GM19397 (cell line): ENCODE measurements around the gene TTK.
"Not testable (repeated sequence)": the region's sequence is repeated elsewhere in the genome, so short reads cannot be mapped to it uniquely, and the experiment has no call there.

ENCODE experiments used
- ATAC-seq: cut with Tn5 transposase; IDR thresholded peaks from one replicate; pipeline ENCODE4 v1.9.1; 2021; ENCODE audit warnings: mild to moderate bottlenecking, moderate library complexity; ENCODE audit not compliant: unreplicated experiment

TTK gene

DNA sequence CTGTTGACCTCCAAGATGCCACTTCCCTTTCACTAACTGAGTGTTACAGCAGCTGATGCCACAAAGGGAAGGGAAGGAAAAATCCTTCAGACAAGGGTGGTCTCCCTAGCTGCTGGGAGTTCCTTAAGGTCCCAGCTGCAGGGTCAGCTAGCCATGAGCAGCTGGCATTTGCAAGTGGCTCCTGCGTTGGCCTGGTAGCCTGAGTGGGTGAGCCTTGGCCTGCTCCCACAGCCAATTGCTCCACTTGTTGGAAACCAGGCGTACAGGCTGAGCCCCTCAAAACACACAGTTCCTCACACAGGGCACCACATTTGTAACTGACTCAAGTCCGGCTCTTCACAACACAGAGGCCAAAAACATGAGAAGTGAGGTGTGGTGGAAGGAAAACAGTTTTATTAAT is 16.7 kb downstream of the TTK start:
- ATAC-seq, result no peak

DNA sequence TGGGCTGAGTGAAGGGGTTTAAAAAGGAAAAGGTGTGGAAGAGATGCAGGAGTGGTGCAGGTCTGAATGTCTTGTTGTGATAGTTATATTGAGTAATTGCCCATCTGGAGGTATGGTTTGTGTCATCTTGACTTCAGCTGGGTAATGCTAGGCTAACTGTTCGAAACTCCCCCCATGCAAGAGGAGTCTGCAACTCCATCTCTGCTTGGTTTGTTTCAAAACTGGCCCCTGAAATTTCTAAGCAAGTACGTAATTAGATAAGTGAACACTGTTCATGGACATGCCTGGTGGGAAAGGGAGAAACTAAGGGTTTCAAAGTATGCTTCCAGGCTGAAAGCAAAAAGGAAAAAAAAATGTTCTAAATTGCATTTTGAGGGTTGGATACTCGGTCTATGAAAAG is 17.1 kb downstream of the TTK start:
- no peak for ATAC-seq

GRCh38 chr6:80022803-80023202 is 18.4 kb downstream of the TTK start:
- ATAC-seq, result no peak

- no peak for ATAC-seq
Measured at GRCh38 chr6:80028589-80028988, 24.1 kb downstream of the TTK start.

DNA sequence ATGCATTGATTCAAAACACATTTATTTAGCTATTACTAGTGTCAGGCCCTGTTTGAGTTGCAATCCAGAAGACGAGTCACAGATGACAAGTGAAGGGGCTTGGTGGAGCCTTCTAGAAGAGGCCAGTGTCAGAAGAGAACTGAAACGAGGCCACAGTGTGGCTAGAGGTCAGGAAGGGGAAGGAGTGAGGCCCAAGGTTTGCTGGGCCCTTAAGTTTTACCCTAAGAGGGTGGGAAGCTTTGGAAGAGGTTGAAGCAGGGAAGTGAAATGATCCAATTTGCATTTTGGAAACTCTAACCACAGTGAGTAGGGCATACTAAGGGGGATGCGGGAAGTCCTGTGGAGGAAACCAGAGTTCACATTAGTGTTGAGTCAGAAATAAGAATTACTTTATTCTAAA is 25.0 kb downstream of the TTK start:
- ATAC-seq, result no peak

- not testable (repeated sequence) for ATAC-seq
Measured at GRCh38 chr6:80048220-80048619, 43.8 kb downstream of the TTK start.

GRCh38 chr6:80060774-80061173 is 56.3 kb downstream of the TTK start:
- no peak for ATAC-seq

GRCh38 chr6:80068146-80068545 is 63.7 kb downstream of the TTK start:
- not testable (repeated sequence) for ATAC-seq

- ATAC-seq, result not testable (repeated sequence)
Measured at GRCh38 chr6:80070431-80070830, 66.0 kb downstream of the TTK start.

GRCh38 chr6:80077067-80077466 is 72.6 kb downstream of the TTK start:
- ATAC-seq, result no peak

DNA sequence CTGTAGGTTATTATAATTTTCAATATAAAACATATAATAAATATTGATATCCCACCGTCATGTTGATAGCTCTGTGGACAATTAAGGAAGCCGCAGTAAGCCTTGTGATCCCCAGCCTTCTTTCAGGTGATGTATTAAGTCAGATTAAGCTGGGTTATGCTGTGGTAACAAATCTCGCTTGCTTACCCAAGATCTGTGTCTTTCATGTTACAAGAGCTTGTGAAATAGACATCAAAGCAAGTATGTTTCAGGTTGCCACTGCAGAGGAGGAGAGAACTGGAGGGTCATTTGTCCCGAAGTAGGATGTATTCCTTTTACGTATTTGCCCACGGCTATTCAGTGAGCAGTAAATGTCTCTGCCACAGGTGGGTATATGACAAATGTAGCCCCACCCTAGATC is 84.2 kb downstream of the TTK start:
- no peak for ATAC-seq

GRCh38 chr6:80091506-80091905 is 87.1 kb downstream of the TTK start:
- no peak for ATAC-seq
